Panc1 (cell line): ENCODE results near the gene HID1. TPM values are rescaled to one million over a fixed set of nuclear protein-coding genes. Genes with fewer than 3 reads are reported as not detected.

Experiments used
- ATAC-seq: fragments of 200-7000 bp; cut with Tn5 transposase; 2 replicates; pipeline ENCODE4 v1.9.1; 2020; ENCODE audit warnings: mild to moderate bottlenecking, moderate library complexity
- BruUV-seq: library from RNA; stranded (reverse); fragments of 400-500 nt; replicated peaks from 2 replicates; lab custom pipeline; 2021; lab: Mats Ljungman, UMichigan
- CTCF ChIA-PET: fragments of 300-600 bp; sonication (Branson Sonifier 250); formaldehyde crosslinking; loops from one replicate; lab custom pipeline; 2022; ENCODE audit warnings: antibody characterized with exemption; lab: Charles Lee
- POLR2A ChIA-PET: fragments of 300-600 bp; sonication (Branson Sonifier 250); formaldehyde crosslinking; loops from one replicate; lab custom pipeline; 2022; ENCODE audit warnings: antibody characterized with exemption; lab: Charles Lee
- DNase-seq: peaks from one replicate; pipeline ENCODE4 v3.0.0-alpha.2; 2010; ENCODE audit warnings: low read depth, low spot score
- H3K27ac ChIP-seq: 2 replicates; pipeline ENCODE4 v1.5.1; 2011; ENCODE audit warnings: mild to moderate bottlenecking, low read length, inconsistent platforms
- H3K27me3 ChIP-seq: fragments of 200-500 bp; sonication (Bioruptor generic); 2 replicates; pipeline ENCODE4 v1.6.0; 2014; ENCODE audit warnings: low read length, inconsistent platforms; ENCODE audit not compliant: control insufficient read depth, insufficient read depth
- H3K36me3 ChIP-seq: fragments of 200-500 bp; sonication (Bioruptor generic); 2 replicates; pipeline ENCODE4 v1.5.1; 2014; ENCODE audit warnings: inconsistent platforms, mild to moderate bottlenecking, low read length, moderate library complexity; ENCODE audit not compliant: control insufficient read depth, insufficient read depth
- H3K4me1 ChIP-seq: 2 replicates; pipeline ENCODE4 v1.5.1; 2011; ENCODE audit warnings: inconsistent platforms, mild to moderate bottlenecking, low read length, moderate library complexity; ENCODE audit not compliant: control insufficient read depth, insufficient read depth
- H3K4me3 ChIP-seq, 2 experiments: 2 replicates each; pipeline ENCODE4 v1.5.1; 2011 to 2012; ENCODE audit warnings: low read depth in 2 of 2, low read length in 2 of 2, mild to moderate bottlenecking in 2 of 2, inconsistent platforms in 1 of 2, moderate library complexity in 1 of 2
- H3K9me3 ChIP-seq: fragments of 200-500 bp; sonication (Bioruptor generic); 2 replicates; pipeline ENCODE4 v1.5.1; 2014; ENCODE audit warnings: low read depth, mild to moderate bottlenecking, inconsistent platforms, low read length, moderate library complexity; ENCODE audit not compliant: control insufficient read depth, insufficient read depth
- POLR2AphosphoS5 ChIP-seq: IDR thresholded peaks from 2 replicates; pipeline ENCODE4 v1.6.1; 2012; ENCODE audit warnings: mild to moderate bottlenecking, low read depth, low read length, moderate library complexity
- SIN3A ChIP-seq: IDR thresholded peaks from 2 replicates; pipeline ENCODE4 v1.6.1; 2012; ENCODE audit warnings: low read depth, mild to moderate bottlenecking, low read length, moderate library complexity, borderline replicate concordance; ENCODE audit not compliant: insufficient read depth
- TCF7L2 ChIP-seq: IDR thresholded peaks from 2 replicates; pipeline ENCODE4 v1.6.1; 2011; ENCODE audit warnings: mild to moderate bottlenecking, low read depth, low read length, inconsistent platforms
- in situ Hi-C: cut with HindIII; loops from 2 replicates; pipeline ENCODE4 v1.10.0; 2016; ENCODE audit warnings: low sequenced_read_pairs, low pct_unique_long_range_greater_than_20kb
- intact Hi-C: fragments of 100-400 bp; cut with micrococcal nuclease; formaldehyde crosslinking; loops from one replicate; pipeline ENCODE4 v1.10.0; 2022; ENCODE audit not compliant: unreplicated experiment
- total RNA-seq: library from RNA; stranded (reverse); gene quantifications from one replicate; pipeline ENCODE4 v1.2.1, GENCODE V29; 2021; ENCODE audit not compliant: unreplicated experiment
- TF ChIP-seq, protein P1 (sequence below): fragments of 450-650 bp; IDR thresholded peaks from 2 replicates; pipeline ENCODE4 v1.5.1; 2017; ENCODE audit warnings: mild to moderate bottlenecking
- TF ChIP-seq, protein P2 (sequence below), 2 experiments: IDR thresholded peaks; 2 replicates each; pipeline ENCODE4 v1.6.1; 2011 to 2012; ENCODE audit warnings: low read depth in 2 of 2, control low read depth in 1 of 2, low read length in 1 of 2, mild to moderate bottlenecking in 1 of 2, moderate library complexity in 1 of 2; ENCODE audit not compliant: insufficient read depth in 1 of 2

The HID1 gene
- total RNA-seq, 1 experiment from 2014 or later = 10.9 TPM

DNA sequence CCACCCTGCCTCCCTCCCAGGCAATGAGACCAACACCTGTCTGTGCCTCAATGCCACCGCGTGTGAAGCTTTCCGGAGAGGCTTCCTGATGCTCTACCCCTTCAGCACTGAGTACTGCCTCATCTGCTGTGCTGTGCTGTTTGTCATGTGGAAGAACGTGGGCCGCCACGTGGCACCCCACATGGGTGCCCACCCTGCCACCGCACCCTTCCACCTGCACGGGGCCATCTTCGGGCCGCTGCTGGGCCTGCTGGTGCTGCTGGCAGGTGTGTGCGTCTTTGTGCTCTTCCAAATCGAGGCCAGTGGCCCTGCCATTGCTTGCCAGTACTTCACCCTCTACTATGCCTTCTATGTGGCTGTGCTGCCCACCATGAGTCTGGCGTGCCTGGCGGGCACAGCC lies 25.9 kb downstream of the HID1 start:
- POLR2A ChIA-PET = no interaction called here
- no peak overlapping the region for H3K27ac ChIP-seq
- DNase-seq (no peak), ATAC-seq (no peak)
- no peaks in the 10 kb centered on the region for H3K36me3 ChIP-seq
- H3K27me3 ChIP-seq = no peaks in the 10 kb centered on the region; the same call in 1 of the 2 replicates
- no peak for TF ChIP-seq POLR2AphosphoS5
- no peak for TF ChIP-seq SIN3A
- no peak for TF ChIP-seq TCF7L2
- TF ChIP-seq, protein P1, sequence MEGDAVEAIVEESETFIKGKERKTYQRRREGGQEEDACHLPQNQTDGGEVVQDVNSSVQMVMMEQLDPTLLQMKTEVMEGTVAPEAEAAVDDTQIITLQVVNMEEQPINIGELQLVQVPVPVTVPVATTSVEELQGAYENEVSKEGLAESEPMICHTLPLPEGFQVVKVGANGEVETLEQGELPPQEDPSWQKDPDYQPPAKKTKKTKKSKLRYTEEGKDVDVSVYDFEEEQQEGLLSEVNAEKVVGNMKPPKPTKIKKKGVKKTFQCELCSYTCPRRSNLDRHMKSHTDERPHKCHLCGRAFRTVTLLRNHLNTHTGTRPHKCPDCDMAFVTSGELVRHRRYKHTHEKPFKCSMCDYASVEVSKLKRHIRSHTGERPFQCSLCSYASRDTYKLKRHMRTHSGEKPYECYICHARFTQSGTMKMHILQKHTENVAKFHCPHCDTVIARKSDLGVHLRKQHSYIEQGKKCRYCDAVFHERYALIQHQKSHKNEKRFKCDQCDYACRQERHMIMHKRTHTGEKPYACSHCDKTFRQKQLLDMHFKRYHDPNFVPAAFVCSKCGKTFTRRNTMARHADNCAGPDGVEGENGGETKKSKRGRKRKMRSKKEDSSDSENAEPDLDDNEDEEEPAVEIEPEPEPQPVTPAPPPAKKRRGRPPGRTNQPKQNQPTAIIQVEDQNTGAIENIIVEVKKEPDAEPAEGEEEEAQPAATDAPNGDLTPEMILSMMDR = no peak
- TF ChIP-seq, protein P2, sequence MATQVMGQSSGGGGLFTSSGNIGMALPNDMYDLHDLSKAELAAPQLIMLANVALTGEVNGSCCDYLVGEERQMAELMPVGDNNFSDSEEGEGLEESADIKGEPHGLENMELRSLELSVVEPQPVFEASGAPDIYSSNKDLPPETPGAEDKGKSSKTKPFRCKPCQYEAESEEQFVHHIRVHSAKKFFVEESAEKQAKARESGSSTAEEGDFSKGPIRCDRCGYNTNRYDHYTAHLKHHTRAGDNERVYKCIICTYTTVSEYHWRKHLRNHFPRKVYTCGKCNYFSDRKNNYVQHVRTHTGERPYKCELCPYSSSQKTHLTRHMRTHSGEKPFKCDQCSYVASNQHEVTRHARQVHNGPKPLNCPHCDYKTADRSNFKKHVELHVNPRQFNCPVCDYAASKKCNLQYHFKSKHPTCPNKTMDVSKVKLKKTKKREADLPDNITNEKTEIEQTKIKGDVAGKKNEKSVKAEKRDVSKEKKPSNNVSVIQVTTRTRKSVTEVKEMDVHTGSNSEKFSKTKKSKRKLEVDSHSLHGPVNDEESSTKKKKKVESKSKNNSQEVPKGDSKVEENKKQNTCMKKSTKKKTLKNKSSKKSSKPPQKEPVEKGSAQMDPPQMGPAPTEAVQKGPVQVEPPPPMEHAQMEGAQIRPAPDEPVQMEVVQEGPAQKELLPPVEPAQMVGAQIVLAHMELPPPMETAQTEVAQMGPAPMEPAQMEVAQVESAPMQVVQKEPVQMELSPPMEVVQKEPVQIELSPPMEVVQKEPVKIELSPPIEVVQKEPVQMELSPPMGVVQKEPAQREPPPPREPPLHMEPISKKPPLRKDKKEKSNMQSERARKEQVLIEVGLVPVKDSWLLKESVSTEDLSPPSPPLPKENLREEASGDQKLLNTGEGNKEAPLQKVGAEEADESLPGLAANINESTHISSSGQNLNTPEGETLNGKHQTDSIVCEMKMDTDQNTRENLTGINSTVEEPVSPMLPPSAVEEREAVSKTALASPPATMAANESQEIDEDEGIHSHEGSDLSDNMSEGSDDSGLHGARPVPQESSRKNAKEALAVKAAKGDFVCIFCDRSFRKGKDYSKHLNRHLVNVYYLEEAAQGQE (IDR thresholded peaks at IDR 0.05; ENCODE audit: insufficient read depth in 1 of 2, low read depth in 2 of 2, low read length in 1 of 2) = no peak
- in situ Hi-C loops (no loop called here), intact Hi-C loops (no loop called here)
- no peaks in the 10 kb centered on the region for H3K4me1 ChIP-seq
- CTCF ChIA-PET = interaction anchor here (1.1 kb wide), 1 partner anchor 23 kb away, joined by 3 read pairs; the partner anchor contains the start of gene OTOP2
- H3K9me3 ChIP-seq = no peaks in the 10 kb centered on the region
- no peak overlapping the region for H3K4me3 ChIP-seq
- no TSS peak for BruUV-seq

DNA sequence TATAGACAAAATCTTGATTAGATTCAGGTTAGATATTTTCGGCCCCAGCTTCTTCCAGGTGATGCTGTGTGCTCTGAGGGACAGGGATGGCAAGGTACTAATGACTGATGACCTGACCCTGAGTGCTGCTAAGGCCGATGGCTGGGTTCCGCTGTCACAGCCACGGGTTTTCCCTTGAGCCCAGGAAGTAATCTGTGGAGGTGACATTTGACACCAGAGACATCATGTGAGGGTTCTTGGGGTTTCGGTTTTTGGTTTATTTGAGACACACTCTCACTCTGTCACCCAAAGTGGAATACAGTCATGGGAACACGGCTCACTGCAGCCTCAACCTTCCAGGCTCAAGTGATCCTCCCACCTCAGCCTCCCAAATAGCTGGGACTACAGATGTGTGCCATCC lies 27.0 kb downstream of the HID1 start:
- Histone ChIP-seq H3K36me3 (no peaks in the 10 kb centered on the region), H3K4me3 (no peak overlapping the region), H3K9me3 (no peaks in the 10 kb centered on the region), H3K27me3 (no peaks in the 10 kb centered on the region; the same call in 1 of the 2 replicates), H3K4me1 (no peaks in the 10 kb centered on the region), H3K27ac (no peak overlapping the region)
- no peak for ATAC-seq
- DNase-seq = no peak
- TF ChIP-seq, protein P1 = no peak
- no peak for TF ChIP-seq POLR2AphosphoS5
- TF ChIP-seq, protein P2 (IDR thresholded peaks at IDR 0.05; ENCODE audit: insufficient read depth in 1 of 2, low read depth in 2 of 2, low read length in 1 of 2) = no peak
- no peak for TF ChIP-seq SIN3A
- TF ChIP-seq TCF7L2 = no peak
- CTCF ChIA-PET = interaction anchor here (1.1 kb wide), 1 partner anchor 22 kb away, joined by 3 read pairs; the partner anchor contains the start of gene OTOP2
- in situ Hi-C loops (no loop called here), intact Hi-C loops (no loop called here)
- no TSS peak for BruUV-seq
- POLR2A ChIA-PET = no interaction called here
